ENCODE results near the gene IGSF23. TPM values are rescaled to one million over a fixed set of nuclear protein-coding genes. Genes with fewer than 3 reads are reported as not detected.

IGSF23 gene
- polyA plus RNA-seq, 3 donors from 2014 or later, result not detected

DNA sequence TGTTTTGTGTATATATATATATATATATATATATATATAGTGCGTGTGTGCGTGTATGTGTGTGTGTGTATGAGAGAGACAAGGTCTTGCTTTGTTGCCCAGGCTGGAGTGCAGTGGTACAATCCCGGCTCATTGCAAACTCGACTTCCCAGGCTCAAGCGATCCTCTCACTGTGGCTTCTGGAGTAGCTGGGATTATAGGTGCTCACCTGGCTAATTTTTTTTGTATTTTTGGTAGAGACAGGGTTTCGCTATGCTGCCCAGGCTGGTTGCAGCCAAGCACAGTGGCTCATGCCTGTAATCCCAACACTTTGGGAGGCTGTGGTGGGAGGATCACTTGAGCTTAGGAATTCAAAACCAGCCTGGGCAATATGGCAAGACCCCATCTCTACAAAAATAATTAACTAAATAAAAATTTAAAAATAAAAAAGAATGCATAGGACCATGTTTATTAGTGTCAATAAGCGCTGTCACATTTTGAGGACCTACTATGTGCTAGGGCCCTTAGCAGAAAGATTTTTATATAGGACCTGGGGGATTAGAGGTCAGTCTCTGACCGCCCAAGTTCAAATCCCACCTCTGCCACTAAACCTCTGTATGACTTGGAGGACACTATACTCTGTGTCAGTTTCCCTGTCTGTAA, 32.2 kb downstream of the IGSF23 start:
- peak overlapping the region in 1 of 5 donors; percentile 44 for H3K4me3 Mint-ChIP-seq
- no peak overlapping the region for H3K27ac Mint-ChIP-seq
- H3K36me3 Mint-ChIP-seq, result peaks cover 0 to 4% (median 0%) of the 10 kb centered on the region in 3 donors
- peaks cover 2 to 8% (median 4%) of the 10 kb centered on the region in 3 donors for H3K27me3 Mint-ChIP-seq (ENCODE audit: low read depth in 3 of 3)
- peaks cover 4 to 14% of the 10 kb centered on the region in 2 donors for H3K4me1 Mint-ChIP-seq
- DNase-seq, result no peak
- no peaks in the 10 kb centered on the region for H3K9me3 Mint-ChIP-seq

DNA sequence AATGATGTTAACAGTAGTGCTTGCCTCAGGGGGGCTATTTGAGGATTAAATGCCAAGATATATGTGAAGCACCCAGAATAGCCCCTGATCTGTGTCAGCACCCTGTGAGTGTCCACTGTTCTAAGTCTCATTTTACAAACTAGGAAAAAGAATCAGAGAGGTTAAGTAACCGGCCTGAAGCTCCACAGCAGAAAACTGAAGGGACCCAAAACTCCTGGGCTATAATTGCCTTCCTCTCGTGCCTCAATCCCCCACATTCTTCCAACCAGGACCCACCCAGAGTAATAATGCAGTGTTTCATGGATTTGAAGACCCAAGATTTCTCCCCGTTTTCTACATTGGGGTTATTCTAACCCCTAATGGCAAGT, 32.7 kb downstream of the IGSF23 start:
- Mint-ChIP-seq H3K4me1 (peaks cover 4 to 14% of the 10 kb centered on the region in 2 donors), H3K27me3 (ENCODE audit: low read depth in 3 of 3) (peaks cover 2 to 8% (median 4%) of the 10 kb centered on the region in 3 donors), H3K36me3 (peaks cover 0 to 4% (median under 1%) of the 10 kb centered on the region in 3 donors), H3K9me3 (no peaks in the 10 kb centered on the region), H3K27ac (no peak overlapping the region), H3K4me3 (no peak overlapping the region)
- no peak for DNase-seq

GRCh38 chr19:44647144-44647543, 33.8 kb downstream of the IGSF23 start:
- Mint-ChIP-seq H3K4me3 (no peak overlapping the region), H3K9me3 (no peaks in the 10 kb centered on the region), H3K27me3 (ENCODE audit: low read depth in 3 of 3) (peaks cover 1 to 6% (median 2%) of the 10 kb centered on the region in 3 donors), H3K36me3 (peaks cover 0 to 7% (median 4%) of the 10 kb centered on the region in 3 donors), H3K4me1 (peaks cover 4 to 14% of the 10 kb centered on the region in 2 donors), H3K27ac (no peak overlapping the region)
- DNase-seq, result no peak

DNA sequence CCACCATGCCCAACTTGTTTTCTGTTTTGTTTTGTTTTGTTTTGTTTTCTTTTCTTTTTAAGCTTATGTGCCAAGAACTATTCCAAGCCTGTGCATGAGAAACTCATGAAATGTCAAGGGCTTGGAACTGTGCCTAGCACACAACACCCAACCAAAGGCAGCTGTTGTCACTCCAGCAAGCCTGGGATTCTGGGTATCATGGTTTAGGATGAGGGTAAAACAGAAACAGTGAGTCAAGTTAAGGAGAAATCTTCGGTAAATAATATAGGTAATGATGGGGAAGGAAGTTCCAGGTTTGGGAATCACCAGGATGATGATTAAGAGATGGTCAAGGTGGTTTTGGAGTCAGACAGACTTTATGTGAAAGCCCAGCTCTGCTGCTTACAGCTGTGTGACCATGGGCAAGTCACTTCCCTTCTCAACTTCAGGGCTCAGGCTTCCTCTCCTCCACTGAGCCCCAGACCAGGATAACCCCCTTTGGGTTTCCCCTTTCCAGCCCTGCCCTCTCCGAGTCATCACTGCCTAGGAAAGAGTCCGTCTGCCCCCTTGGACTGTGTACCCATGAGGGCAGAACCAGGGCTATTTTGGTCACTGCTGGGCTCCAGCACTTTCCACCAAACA, 35.4 kb downstream of the IGSF23 start:
- H3K27ac Mint-ChIP-seq, result peak overlapping the region in 2 of 6 donors; percentile 14 to 37
- H3K4me1 Mint-ChIP-seq, result peaks cover 0 to 9% of the 10 kb centered on the region in 2 donors
- no peaks in the 10 kb centered on the region for H3K9me3 Mint-ChIP-seq
- DNase-seq, result no peak
- peaks cover 0 to 18% (median 4%) of the 10 kb centered on the region in 3 donors for H3K36me3 Mint-ChIP-seq
- peaks cover 0 to 6% (median 1%) of the 10 kb centered on the region in 3 donors for H3K27me3 Mint-ChIP-seq (ENCODE audit: low read depth in 3 of 3)
- H3K4me3 Mint-ChIP-seq, result no peak overlapping the region

GRCh38 chr19:44649578-44650145, 36.3 kb downstream of the IGSF23 start:
- Mint-ChIP-seq H3K4me3 (no peak overlapping the region), H3K36me3 (peaks cover 0 to 21% (median 7%) of the 10 kb centered on the region in 3 donors), H3K4me1 (peaks cover 4 to 11% of the 10 kb centered on the region in 2 donors), H3K27me3 (ENCODE audit: low read depth in 3 of 3) (peaks cover 0 to 6% (median 1%) of the 10 kb centered on the region in 3 donors), H3K9me3 (no peaks in the 10 kb centered on the region), H3K27ac (no peak overlapping the region)
- no peak for DNase-seq

- Mint-ChIP-seq H3K27ac (peak overlapping the region in 1 of 6 donors; percentile 17), H3K4me3 (no peak overlapping the region), H3K9me3 (no peaks in the 10 kb centered on the region), H3K36me3 (peaks cover 0 to 34% (median 8%) of the 10 kb centered on the region in 3 donors), H3K4me1 (peaks cover 12 to 15% of the 10 kb centered on the region in 2 donors), H3K27me3 (ENCODE audit: low read depth in 3 of 3) (peaks cover 0 to 2% (median 1%) of the 10 kb centered on the region in 3 donors)
- DNase-seq, result no peak
Measured at GRCh38 chr19:44653343-44653742, 40.0 kb downstream of the IGSF23 start.

- Mint-ChIP-seq H3K27me3 (ENCODE audit: low read depth in 3 of 3) (peaks cover 0 to 2% (median 0%) of the 10 kb centered on the region in 3 donors), H3K9me3 (no peaks in the 10 kb centered on the region), H3K4me3 (no peak overlapping the region), H3K4me1 (peaks cover 12 to 15% of the 10 kb centered on the region in 2 donors), H3K36me3 (peaks cover 0 to 34% (median 8%) of the 10 kb centered on the region in 3 donors), H3K27ac (no peak overlapping the region)
- peak; percentile 32 to 38 (median 32) for DNase-seq
Measured at GRCh38 chr19:44653977-44654774, 40.8 kb downstream of the IGSF23 start.

DNA sequence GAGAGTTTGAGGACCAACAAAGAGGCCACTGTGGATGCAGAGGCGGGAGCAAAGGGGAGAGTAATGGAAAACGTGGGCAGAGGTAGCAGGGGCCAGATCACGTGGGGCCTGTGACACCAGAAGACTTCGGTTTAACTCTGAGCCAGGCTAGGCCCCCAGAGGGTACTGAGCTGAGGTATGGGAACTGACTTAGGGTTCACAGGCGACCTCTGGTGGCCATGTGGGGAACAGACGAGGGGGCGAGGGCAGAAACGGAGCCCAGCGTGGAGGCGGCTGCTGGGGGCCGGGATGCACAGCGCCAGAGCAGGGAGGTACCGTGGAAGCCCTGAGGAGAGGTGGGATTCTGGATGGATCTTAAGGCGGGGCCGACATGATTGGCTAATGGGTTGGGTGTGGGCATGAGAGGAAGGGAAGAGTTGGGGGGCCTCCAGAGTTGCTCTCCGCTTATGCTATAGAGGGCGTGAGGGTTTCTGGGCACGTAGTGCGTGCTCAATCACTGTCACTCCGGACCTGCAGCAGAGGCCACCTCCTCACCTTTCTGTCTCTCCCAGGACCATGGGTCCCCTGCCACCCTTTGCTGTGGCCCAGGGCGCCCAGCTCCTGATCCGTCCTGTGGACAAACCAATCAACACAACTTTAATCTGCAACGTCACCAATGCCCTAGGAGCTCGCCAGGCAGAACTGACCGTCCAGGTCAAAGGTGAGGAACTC, 44.0 kb downstream of the IGSF23 start:
- Mint-ChIP-seq H3K27me3 (ENCODE audit: low read depth in 3 of 3) (peaks cover 0 to 2% (median 0%) of the 10 kb centered on the region in 3 donors), H3K27ac (no peak overlapping the region), H3K36me3 (peaks cover 0 to 26% (median 5%) of the 10 kb centered on the region in 3 donors), H3K9me3 (no peaks in the 10 kb centered on the region), H3K4me1 (peaks cover 12% of the 10 kb centered on the region in 2 donors), H3K4me3 (no peak overlapping the region)
- DNase-seq, result peak; percentile 51 to 56 (median 53)

DNA sequence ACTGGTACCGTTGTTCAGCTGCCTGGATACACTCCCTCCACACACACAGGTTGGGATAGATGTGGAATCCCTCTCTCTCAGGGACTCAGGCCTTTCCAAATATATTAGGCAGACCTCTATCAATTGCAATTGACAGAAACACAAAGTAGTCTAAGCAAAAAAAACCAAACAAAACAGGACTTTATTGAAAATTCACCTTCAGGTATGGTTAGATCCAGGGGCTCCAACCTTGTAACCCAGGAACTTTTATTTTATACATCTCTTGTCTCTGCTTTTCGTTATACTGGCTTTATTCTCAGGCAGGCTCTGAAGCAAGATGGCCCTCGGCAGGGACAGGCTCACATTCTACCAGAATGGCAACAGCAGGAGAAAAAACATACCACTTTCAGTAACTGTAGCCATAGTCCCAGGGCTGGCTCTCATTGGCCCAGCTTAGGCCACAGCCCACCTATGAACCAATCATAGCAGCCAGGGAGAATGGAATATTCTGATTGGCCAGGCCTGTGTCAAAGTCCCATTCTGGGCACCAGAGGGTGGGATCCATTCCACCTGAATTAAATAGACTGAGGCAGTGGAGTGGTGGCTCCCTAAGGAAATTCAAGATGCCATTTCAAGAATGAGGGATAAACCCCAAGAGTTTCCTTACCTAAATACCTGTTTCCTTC, 44.8 kb downstream of the IGSF23 start:
- no peak overlapping the region for H3K27ac Mint-ChIP-seq
- no peak for DNase-seq

GRCh38 chr19:44660081-44660480, 46.7 kb downstream of the IGSF23 start:
- H3K4me3 Mint-ChIP-seq, result no peak overlapping the region
- H3K9me3 Mint-ChIP-seq, result no peaks in the 10 kb centered on the region
- peaks cover 0 to 14% (median 0%) of the 10 kb centered on the region in 3 donors for H3K36me3 Mint-ChIP-seq
- H3K27me3 Mint-ChIP-seq (ENCODE audit: low read depth in 3 of 3), result peaks cover 0 to 2% (median 1%) of the 10 kb centered on the region in 3 donors
- DNase-seq, result no peak
- no peak overlapping the region for H3K27ac Mint-ChIP-seq
- H3K4me1 Mint-ChIP-seq, result peaks cover 5 to 6% of the 10 kb centered on the region in 2 donors

More for the DNA sequence above, 44.8 kb downstream of the IGSF23 start:
- H3K4me3 Mint-ChIP-seq, result no peak overlapping the region
- H3K27me3 Mint-ChIP-seq (ENCODE audit: low read depth in 3 of 3), result peaks cover 0 to 2% (median 1%) of the 10 kb centered on the region in 3 donors
- peaks cover 0 to 23% (median 5%) of the 10 kb centered on the region in 3 donors for H3K36me3 Mint-ChIP-seq
- H3K4me1 Mint-ChIP-seq, result peaks cover 12% of the 10 kb centered on the region in 2 donors
- no peaks in the 10 kb centered on the region for H3K9me3 Mint-ChIP-seq

GRCh38 chr19:44661205-44661604, 47.8 kb downstream of the IGSF23 start:
- no peak overlapping the region for H3K4me3 Mint-ChIP-seq
- no peak overlapping the region for H3K27ac Mint-ChIP-seq
- peaks cover 0 to 9% (median 0%) of the 10 kb centered on the region in 3 donors for H3K36me3 Mint-ChIP-seq
- H3K27me3 Mint-ChIP-seq (ENCODE audit: low read depth in 3 of 3), result peaks cover 0 to 2% (median 0%) of the 10 kb centered on the region in 3 donors
- H3K4me1 Mint-ChIP-seq, result peaks cover 5 to 6% of the 10 kb centered on the region in 2 donors
- no peak for DNase-seq
- no peaks in the 10 kb centered on the region for H3K9me3 Mint-ChIP-seq

GRCh38 chr19:44661904-44662303, 48.5 kb downstream of the IGSF23 start:
- H3K4me3 Mint-ChIP-seq, result no peak overlapping the region
- H3K9me3 Mint-ChIP-seq, result no peaks in the 10 kb centered on the region
- H3K4me1 Mint-ChIP-seq, result peaks cover 4 to 5% of the 10 kb centered on the region in 2 donors
- H3K27ac Mint-ChIP-seq, result no peak overlapping the region
- peaks cover 0 to 9% (median 0%) of the 10 kb centered on the region in 3 donors for H3K36me3 Mint-ChIP-seq
- H3K27me3 Mint-ChIP-seq (ENCODE audit: low read depth in 3 of 3), result peaks cover 0 to 2% (median 0%) of the 10 kb centered on the region in 3 donors
- DNase-seq, result no peak

Data from immature natural killer cell (primary cell).